Activated naive CD8-positive, alpha-beta T cell treated with anti-CD3 and anti-CD28 coated beads, Interleukin-2, amount 10 ng/mL, durations not matched to agents 7 days and 5 days (primary cell): ENCODE data around the gene TCF3. TPM values are rescaled to one million over a fixed set of nuclear protein-coding genes. Genes with fewer than 3 reads are reported as not detected.

Experiments used
- ATAC-seq: fragments of 150-1000 bp; cut with Tn5 transposase; one replicate; pipeline ENCODE4 v1.10.0; 2021; ENCODE audit warnings: low read depth, moderate library complexity
- POLR2A ChIA-PET: fragments of 350-600 bp; sonication (Branson Sonifier 250); formaldehyde crosslinking; loops from one replicate; lab custom pipeline; 2021; ENCODE audit warnings: antibody characterized with exemption; lab: Charles Lee
- DNase-seq: peaks from one replicate; pipeline ENCODE4 v3.0.0; 2021
- H3K27ac Mint-ChIP-seq: one replicate; pipeline ENCODE4 v1.8.0; 2022; ENCODE audit warnings: mild to moderate bottlenecking, mixed read lengths
- H3K27me3 Mint-ChIP-seq: one replicate; pipeline ENCODE4 v1.8.0; 2022; ENCODE audit warnings: mild to moderate bottlenecking, moderate library complexity, mixed read lengths
- H3K36me3 Mint-ChIP-seq: one replicate; pipeline ENCODE4 v1.8.0; 2021; ENCODE audit warnings: mild to moderate bottlenecking, mixed read lengths
- H3K4me1 Mint-ChIP-seq: one replicate; pipeline ENCODE4 v1.8.0; 2021; ENCODE audit warnings: mixed read lengths
- H3K4me3 Mint-ChIP-seq: one replicate; pipeline ENCODE4 v1.8.0; 2022; ENCODE audit warnings: mild to moderate bottlenecking, moderate library complexity, mixed read lengths
- H3K9me3 Mint-ChIP-seq: one replicate; pipeline ENCODE4 v1.8.0; 2021; ENCODE audit warnings: mixed read lengths
- total RNA-seq, 2 experiments: library from RNA; stranded (reverse); gene quantifications; one replicate each; pipeline ENCODE4 v1.2.3, GENCODE V29; 2021

The TCF3 gene
- total RNA-seq, 2 experiments from 2014 or later: 102 to 109 TPM

- H3K4me1 Mint-ChIP-seq: peaks cover 2% of the 10 kb centered on the region
- peaks cover 15% of the 10 kb centered on the region for H3K27me3 Mint-ChIP-seq
- H3K4me3 Mint-ChIP-seq: peak overlapping the region; percentile 5
- no peak for DNase-seq
- H3K36me3 Mint-ChIP-seq: no peaks in the 10 kb centered on the region
- POLR2A ChIA-PET: interaction anchor here (0.6 kb wide), 1 partner anchor 82 kb away, joined by 3 read pairs; no protein-coding TSS in a partner anchor
- H3K9me3 Mint-ChIP-seq: no peaks in the 10 kb centered on the region
- no peak overlapping the region for H3K27ac Mint-ChIP-seq
- ATAC-seq: no peak
These were observed 82.4 kb downstream of the TCF3 start for GRCh38 chr19:1569997-1570396.

GRCh38 chr19:1568320-1569019, 83.9 kb downstream of the TCF3 start, which contains the start of gene MEX3D:
MEX3D (minus strand) TSS chr19:1568325; CDS start chr19:1568058, 267 bp downstream.
- Mint-ChIP-seq H3K4me1 (peaks cover 2% of the 10 kb centered on the region), H3K4me3 (peak within 1 kb of the TSS; percentile 30), H3K27ac (no peak within 1 kb of the TSS), H3K36me3 (no peaks in the 10 kb centered on the region), H3K9me3 (no peaks in the 10 kb centered on the region), H3K27me3 (peaks cover 15% of the 10 kb centered on the region)
- DNase-seq: peak; percentile 90
- POLR2A ChIA-PET: interaction anchor here (1.5 kb wide), 1 partner anchor 24 kb away, joined by 6 read pairs; the partner anchor contains the start of gene MBD3
- ATAC-seq: peak; percentile 73

GRCh38 chr19:1567848-1568227, 84.6 kb downstream of the TCF3 start:
- Mint-ChIP-seq H3K9me3 (no peaks in the 10 kb centered on the region), H3K36me3 (no peaks in the 10 kb centered on the region), H3K27ac (no peak overlapping the region), H3K4me1 (peaks cover 2% of the 10 kb centered on the region), H3K4me3 (no peak overlapping the region), H3K27me3 (peaks cover 15% of the 10 kb centered on the region)
- DNase-seq (peak; percentile 42), ATAC-seq (peak; percentile 35)
- POLR2A ChIA-PET: interaction anchor here (1.0 to 1.5 kb wide), 2 partner anchors 23 to 25 kb away, joined by 4 to 6 read pairs; partner anchors contain the start of gene MBD3

- Mint-ChIP-seq H3K9me3 (no peaks in the 10 kb centered on the region), H3K27ac (no peak overlapping the region), H3K4me1 (peaks cover 2% of the 10 kb centered on the region), H3K27me3 (peaks cover 15% of the 10 kb centered on the region), H3K4me3 (no peak overlapping the region), H3K36me3 (no peaks in the 10 kb centered on the region)
- peak; percentile 57 for DNase-seq
- ATAC-seq: no peak
- POLR2A ChIA-PET: interaction anchor here (1.0 to 1.5 kb wide), 2 partner anchors 24 to 25 kb away, joined by 4 to 6 read pairs; partner anchors contain the start of gene MBD3
These were observed 85.1 kb downstream of the TCF3 start for GRCh38 chr19:1567116-1567847.

GRCh38 chr19:1566392-1567115, 85.9 kb downstream of the TCF3 start:
- no peak for DNase-seq
- no peak for ATAC-seq
- peaks cover 15% of the 10 kb centered on the region for H3K27me3 Mint-ChIP-seq
- H3K9me3 Mint-ChIP-seq: no peaks in the 10 kb centered on the region
- peaks cover 2% of the 10 kb centered on the region for H3K4me1 Mint-ChIP-seq
- H3K36me3 Mint-ChIP-seq: no peaks in the 10 kb centered on the region
- no peak overlapping the region for H3K4me3 Mint-ChIP-seq
- no peak overlapping the region for H3K27ac Mint-ChIP-seq
- POLR2A ChIA-PET: interaction anchor here (1.0 to 1.6 kb wide), 2 partner anchors 24 kb away, joined by 4 read pairs; no protein-coding TSS in a partner anchor

- Mint-ChIP-seq H3K36me3 (no peaks in the 10 kb centered on the region), H3K27ac (no peak overlapping the region), H3K4me3 (no peak overlapping the region), H3K9me3 (no peaks in the 10 kb centered on the region), H3K27me3 (no peaks in the 10 kb centered on the region), H3K4me1 (no peaks in the 10 kb centered on the region)
- DNase-seq (no peak), ATAC-seq (no peak)
- POLR2A ChIA-PET: no interaction called here
These were observed 89.2 kb downstream of the TCF3 start for GRCh38 chr19:1563251-1563650.

GRCh38 chr19:1561236-1561842, 91.1 kb downstream of the TCF3 start:
- DNase-seq (no peak), ATAC-seq (no peak)
- H3K36me3 Mint-ChIP-seq: no peaks in the 10 kb centered on the region
- H3K4me3 Mint-ChIP-seq: no peak overlapping the region
- POLR2A ChIA-PET: interaction anchor here (0.6 kb wide), 1 partner anchor 12 kb away, joined by 3 read pairs; no protein-coding TSS in a partner anchor
- H3K4me1 Mint-ChIP-seq: no peaks in the 10 kb centered on the region
- H3K9me3 Mint-ChIP-seq: no peaks in the 10 kb centered on the region
- H3K27ac Mint-ChIP-seq: no peak overlapping the region
- H3K27me3 Mint-ChIP-seq: no peaks in the 10 kb centered on the region

GRCh38 chr19:1560286-1560882, 92.0 kb downstream of the TCF3 start:
- Mint-ChIP-seq H3K9me3 (no peaks in the 10 kb centered on the region), H3K4me3 (no peak overlapping the region), H3K36me3 (no peaks in the 10 kb centered on the region), H3K27me3 (no peaks in the 10 kb centered on the region), H3K27ac (no peak overlapping the region), H3K4me1 (no peaks in the 10 kb centered on the region)
- POLR2A ChIA-PET: no interaction called here
- DNase-seq (no peak), ATAC-seq (no peak)

Other genes starting within 250 kb of the TCF3 start
- gene DAZAP1, start 245.0 kb downstream of the TCF3 start, total RNA-seq: 100 to 1,000 TPM; 214 to 217 TPM
- 1,000 to 10,000 TPM; 1,438 to 1,457 TPM for gene RPS15, start 214.2 kb downstream of the TCF3 start, total RNA-seq
- under 1 TPM; 0.06 to 0.11 TPM for gene APC2, start 202.5 kb downstream of the TCF3 start, total RNA-seq
- gene C19orf25, start 173.4 kb downstream of the TCF3 start, total RNA-seq: 10 to 100 TPM; 48.0 to 51.2 TPM
- 1 to 10 TPM; 6.7 to 9.7 TPM for gene PCSK4, start 162.3 kb downstream of the TCF3 start, total RNA-seq
- gene REEP6, start 161.4 kb downstream of the TCF3 start, total RNA-seq: 1 to 10 TPM; 2.2 to 2.8 TPM
- gene ADAMTSL5, start 139.6 kb downstream of the TCF3 start, total RNA-seq: 1 to 10 TPM; 1.8 to 2.1 TPM
- not detected for gene PLK5, start 128.5 kb downstream of the TCF3 start, total RNA-seq
- 1 to 10 TPM; 7.0 to 7.8 TPM for gene MEX3D, start 84.3 kb downstream of the TCF3 start, total RNA-seq
- 10 to 100 TPM; 68.9 to 72.7 TPM for gene MBD3, start 59.8 kb downstream of the TCF3 start, total RNA-seq
- 100 to 1,000 TPM; 176 to 181 TPM for gene UQCR11, start 47.2 kb downstream of the TCF3 start, total RNA-seq
- gene ONECUT3, start 100.9 kb upstream of the TCF3 start, total RNA-seq: not detected
- 10 to 100 TPM; 17.0 to 18.6 TPM for gene ATP8B3, start 159.7 kb upstream of the TCF3 start, total RNA-seq
- 10 to 100 TPM; 57.9 to 60.4 TPM for gene REXO1, start 195.9 kb upstream of the TCF3 start, total RNA-seq
- 10 to 100 TPM; 21.5 to 21.8 TPM for gene KLF16, start 211.0 kb upstream of the TCF3 start, total RNA-seq
- gene ABHD17A, start 232.9 kb upstream of the TCF3 start, total RNA-seq: 100 to 1,000 TPM; 185 to 194 TPM